Loucy (cell line): ENCODE data around the gene STX16.

Source experiments
- CTCF ChIP-seq: fragments of 200-600 bp; sonication (generic); conservative IDR thresholded peaks from 2 replicates; pipeline ENCODE4 v1.5.1; 2014; ENCODE audit warnings: mild to moderate bottlenecking, antibody characterized with exemption, low read length
- EZH2phosphoT487 ChIP-seq: fragments of 200-600 bp; IDR thresholded peaks from 2 replicates; pipeline ENCODE4 v1.6.1; 2018; ENCODE audit warnings: antibody characterized with exemption, mild to moderate bottlenecking, moderate library complexity, borderline replicate concordance

- no peak for TF ChIP-seq CTCF
- TF ChIP-seq EZH2phosphoT487, result no peak
Observed at GRCh38 chr20:58712151-58712791, 61.2 kb downstream of the STX16 start.
